Spleen (tissue), 7 donors: ENCODE measurements around the gene FTL.

Source experiments
- CTCF ChIP-seq, 11 experiments: fragments of 200-600 bp in 7 of 11; fragments of 450-650 bp in 4 of 11; sonication (generic) in 4 of 11; IDR thresholded peaks in 8 of 11; conservative IDR thresholded peaks in 3 of 11; 1 replicate in 7 of 11; 2 replicates in 4 of 11; pipeline versions ENCODE4 v1.4.0 to v1.8.0; 2016 to 2021; ENCODE audit warnings: antibody characterized with exemption in 11 of 11, inconsistent platforms in 4 of 11, mild to moderate bottlenecking in 1 of 11
- POLR2A ChIP-seq, 3 donors: fragments of 450-650 bp; IDR thresholded peaks; one replicate each; pipeline ENCODE4 v1.5.1; 2017; ENCODE audit warnings: antibody characterized with exemption in 3 of 3, mild to moderate bottlenecking in 1 of 3
- POLR2AphosphoS5 ChIP-seq, 3 donors: sonication (generic); formaldehyde crosslinking; IDR thresholded peaks; one replicate each; pipeline ENCODE4 v1.5.1; 2017; ENCODE audit warnings: antibody characterized with exemption in 3 of 3
- donor health status: DM: no; HTN: no; CAD: no; lungs with moderate emphysema.
- donor health status: DM: no; HTN: no; CAD: no.
- donor health status: DM: no; HTN: no; CAD: no.

DNA sequence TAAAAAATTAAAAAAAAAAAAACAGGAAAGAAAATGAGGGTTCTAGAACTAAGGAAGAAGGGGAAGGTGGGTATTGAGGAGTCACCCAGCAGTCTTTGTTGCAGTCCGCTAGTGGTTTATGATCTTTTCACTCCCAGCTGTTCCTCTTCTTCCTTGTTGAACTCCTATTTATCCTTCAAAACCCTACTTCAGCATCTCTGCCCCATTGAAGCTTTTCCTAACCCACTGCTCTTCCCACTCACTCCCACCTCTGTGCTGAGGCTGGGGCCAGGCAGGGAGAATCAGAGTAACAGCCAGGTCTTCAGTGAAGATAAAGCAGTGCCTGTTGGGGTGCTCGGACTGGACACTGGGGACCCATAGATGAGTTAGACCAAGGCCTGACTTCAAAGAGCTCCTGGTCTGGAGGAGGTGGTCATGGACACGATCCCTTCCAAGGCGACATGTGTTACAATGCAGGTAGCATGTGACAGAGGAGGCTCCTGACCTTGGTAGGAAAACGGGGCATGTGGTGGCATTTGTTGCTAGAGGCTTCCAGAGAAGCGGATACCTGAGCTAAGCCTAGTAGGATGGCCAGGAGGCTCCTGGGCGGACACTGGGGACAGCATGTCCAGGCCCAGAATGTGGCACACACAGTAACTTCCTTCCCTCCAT lies 40.0 kb downstream of the FTL start:
- TF ChIP-seq CTCF (IDR thresholded peaks at IDR 0.05 in 8 of 11, conservative IDR thresholded peaks at IDR 0.05 in 3 of 11) (no peak), POLR2A (IDR thresholded peaks at IDR 0.05) (no peak), POLR2AphosphoS5 (IDR thresholded peaks at IDR 0.05) (no peak)
